ENCODE results near the gene SLC25A52. TPM values are rescaled to one million over a fixed set of nuclear protein-coding genes. Genes with fewer than 3 reads are reported as not detected.

The SLC25A52 gene
- total RNA-seq, 4 donors from 2014 or later, result 0.83 TPM; not detected in 3

- TF ChIP-seq EP300 (IDR thresholded peaks at IDR 0.05), result no peak
- no peak for TF ChIP-seq POLR2A (IDR thresholded peaks at IDR 0.05; ENCODE audit: low read depth)
- TF ChIP-seq CTCF (IDR thresholded peaks at IDR 0.05), result no peak
- TF ChIP-seq POLR2AphosphoS5 (IDR thresholded peaks at IDR 0.05), result no peak
- H3K4me1 ChIP-seq, result no peaks in the 10 kb centered on the region
- no peak overlapping the region for H3K4me3 ChIP-seq
- H3K9me3 ChIP-seq, result no peaks in the 10 kb centered on the region
- WGBS, result 71% methylated on average over 3 of the region's 3 CpGs
- no peaks in the 10 kb centered on the region for H3K27me3 ChIP-seq
- no peaks in the 10 kb centered on the region for H3K36me3 ChIP-seq
- H3K27ac ChIP-seq (replicated peaks in 1 of 4), result no peak overlapping the region
- no peak for DNase-seq (ENCODE audit: extremely low spot score)
- intact Hi-C loops (cut with DNase I), result no loop called here
Measured at GRCh38 chr18:31710826-31711225, 49.9 kb downstream of the SLC25A52 start.

Other genes starting within 250 kb of the SLC25A52 start
- gene TTR, start 169.0 kb downstream of the SLC25A52 start, total RNA-seq, result 1 to 10 TPM in 1 of 4 donors, under 1 TPM in 1, not detected in 2; 0.33 to 1.2 TPM
- gene B4GALT6, start 76.3 kb downstream of the SLC25A52 start, total RNA-seq, result 10 to 100 TPM in 2 of 4 donors, 1 to 10 TPM in 2; 4.5 to 12.0 (median 8.0) TPM
- 10 to 100 TPM; 35.0 to 49.4 (median 42.5) TPM for gene TRAPPC8, start 182.2 kb upstream of the SLC25A52 start, total RNA-seq

Measured in esophagus muscularis mucosa (tissue), 4 donors.